COR-L47 (cell line): ENCODE measurements around the gene ZBTB40.

ENCODE experiments used
- DNase-seq: peaks from one replicate; lab custom pipeline; 2025; lab: John Stamatoyannopoulos, UW

Gene ZBTB40

GRCh38 chr1:22465671-22466070 lies 14.0 kb downstream of the ZBTB40 start:
- no peak for DNase-seq

- no peak for DNase-seq
Measured at GRCh38 chr1:22470227-22470626, 18.6 kb downstream of the ZBTB40 start.

- DNase-seq, result no peak
Measured at GRCh38 chr1:22471078-22471477, 19.4 kb downstream of the ZBTB40 start.

- no peak for DNase-seq
Measured at GRCh38 chr1:22471610-22472009, 20.0 kb downstream of the ZBTB40 start.

- DNase-seq, result no peak
Measured at GRCh38 chr1:22472596-22472995, 20.9 kb downstream of the ZBTB40 start.

GRCh38 chr1:22473952-22474351 lies 22.3 kb downstream of the ZBTB40 start:
- no peak for DNase-seq

GRCh38 chr1:22476566-22476965 lies 24.9 kb downstream of the ZBTB40 start:
- no peak for DNase-seq

GRCh38 chr1:22483121-22483520 lies 31.5 kb downstream of the ZBTB40 start:
- DNase-seq, result no peak

- DNase-seq, result no peak
Measured at GRCh38 chr1:22484706-22485345, 33.2 kb downstream of the ZBTB40 start.

- no peak for DNase-seq
Measured at GRCh38 chr1:22485431-22485830, 33.8 kb downstream of the ZBTB40 start.

GRCh38 chr1:22487781-22488180 lies 36.1 kb downstream of the ZBTB40 start:
- DNase-seq, result no peak

- no peak for DNase-seq
Measured at GRCh38 chr1:22488319-22488718, 36.7 kb downstream of the ZBTB40 start.

- DNase-seq, result no peak
Measured at GRCh38 chr1:22489278-22489677, 37.6 kb downstream of the ZBTB40 start.

GRCh38 chr1:22489823-22490222 lies 38.2 kb downstream of the ZBTB40 start:
- DNase-seq, result no peak

- DNase-seq, result no peak
Measured at GRCh38 chr1:22490309-22490708, 38.7 kb downstream of the ZBTB40 start.

- DNase-seq, result no peak
Measured at GRCh38 chr1:22491995-22492715, 40.5 kb downstream of the ZBTB40 start.

GRCh38 chr1:22494144-22494543 lies 42.5 kb downstream of the ZBTB40 start:
- no peak for DNase-seq

- DNase-seq, result no peak
Measured at GRCh38 chr1:22494943-22495579, 43.4 kb downstream of the ZBTB40 start.

GRCh38 chr1:22496536-22497160 lies 45.0 kb downstream of the ZBTB40 start:
- no peak for DNase-seq

GRCh38 chr1:22498463-22498862 lies 46.8 kb downstream of the ZBTB40 start:
- no peak for DNase-seq

GRCh38 chr1:22500058-22500457 lies 48.4 kb downstream of the ZBTB40 start:
- DNase-seq, result no peak

GRCh38 chr1:22500471-22500870 lies 48.8 kb downstream of the ZBTB40 start:
- peak; percentile 55 for DNase-seq

- no peak for DNase-seq
Measured at GRCh38 chr1:22502202-22502601, 50.6 kb downstream of the ZBTB40 start.
